DOHH2 (cell line): ENCODE data around the gene CNKSR3.

ENCODE experiments used
- CTCF ChIP-seq: fragments of 200-600 bp; sonication (generic); IDR thresholded peaks from one replicate; pipeline ENCODE4 v1.5.1; 2014; ENCODE audit warnings: antibody characterized with exemption, mild to moderate bottlenecking, low read depth, low read length; ENCODE audit not compliant: poor library complexity, severe bottlenecking
- EZH2phosphoT487 ChIP-seq: fragments of 200-600 bp; sonication (generic); IDR thresholded peaks from 2 replicates; pipeline ENCODE4 v1.6.1; 2017; ENCODE audit warnings: borderline replicate concordance, mild to moderate bottlenecking, antibody characterized with exemption, low read length, moderate library complexity, mixed read lengths

GRCh38 chr6:154462425-154462824, 48.1 kb downstream of the CNKSR3 start:
- TF ChIP-seq CTCF (no peak), EZH2phosphoT487 (no peak)
